Neural cell (in vitro differentiated cells): Measurements from ENCODE around the gene SLC6A3. TPM values are rescaled to one million over a fixed set of nuclear protein-coding genes. Genes with fewer than 3 reads are reported as not detected.
"Not testable (repeated sequence)": the region's sequence is repeated elsewhere in the genome, so short reads cannot be mapped to it uniquely, and the experiment has no call there.

Experiments used
- H2AFZ ChIP-seq: fragments of 200-600, 300-800 bp; sonication (generic), shearing (Covaris generic); 2 replicates; pipeline ENCODE4 v1.6.0; 2014; ENCODE audit warnings: low read depth, mild to moderate bottlenecking, antibody characterized with exemption, low read length, moderate library complexity
- H3F3A ChIP-seq: fragments of 200-600 bp; shearing (Covaris generic); 2 replicates; pipeline ENCODE4 v1.6.1; 2016; ENCODE audit warnings: mild to moderate bottlenecking, moderate library complexity, mixed read lengths, antibody characterized with exemption, low read length; ENCODE audit not compliant: insufficient read depth, poor library complexity, severe bottlenecking
- H3K27ac ChIP-seq: fragments of 200-600, 300-800 bp; sonication (generic), shearing (Covaris generic); 2 replicates; pipeline ENCODE4 v1.5.1; 2014; ENCODE audit warnings: mild to moderate bottlenecking, low read length, moderate library complexity
- H3K27me3 ChIP-seq: fragments of 300-800, 200-600 bp; sonication (generic), shearing (Covaris generic); 2 replicates; pipeline ENCODE4 v1.6.0; 2014; ENCODE audit warnings: mild to moderate bottlenecking, low read depth, low read length, moderate library complexity; ENCODE audit not compliant: insufficient read depth
- H3K36me3 ChIP-seq: fragments of 300-800, 200-600 bp; sonication (generic), shearing (Covaris generic); 2 replicates; pipeline ENCODE4 v1.5.1; 2014; ENCODE audit warnings: mild to moderate bottlenecking, antibody characterized with exemption, low read length, moderate library complexity; ENCODE audit not compliant: insufficient read depth
- H3K4me2 ChIP-seq: fragments of 300-800, 200-600 bp; sonication (generic), shearing (Covaris generic); 2 replicates; pipeline ENCODE4 v1.6.0; 2014; ENCODE audit warnings: mild to moderate bottlenecking, low read length
- H3K4me3 ChIP-seq: fragments of 300-800, 200-600 bp; sonication (generic), shearing (Covaris generic); 2 replicates; pipeline ENCODE4 v1.5.1; 2014; ENCODE audit warnings: mild to moderate bottlenecking, low read length, moderate library complexity
- H3K79me2 ChIP-seq: fragments of 200-600 bp; shearing (Covaris generic); replicated peaks from 2 replicates; pipeline ENCODE4 v1.6.0; 2014; ENCODE audit warnings: mild to moderate bottlenecking, low read length, moderate library complexity; ENCODE audit not compliant: insufficient read depth
- H3K9ac ChIP-seq: fragments of 300-800, 200-600 bp; sonication (generic), shearing (Covaris generic); 2 replicates; pipeline ENCODE4 v1.6.1; 2016; ENCODE audit warnings: mild to moderate bottlenecking, low read length, mixed read lengths
- H3K9me2 ChIP-seq: fragments of 200-600 bp; shearing (Covaris generic); 2 replicates; pipeline ENCODE4 v1.6.1; 2016; ENCODE audit warnings: mild to moderate bottlenecking, low read length, mixed read lengths; ENCODE audit not compliant: insufficient read depth
- H3K9me3 ChIP-seq: fragments of 200-600, 300-800 bp; sonication (generic), shearing (Covaris generic); 2 replicates; pipeline ENCODE4 v1.6.1; 2016; ENCODE audit warnings: mild to moderate bottlenecking, mixed run types, low read length, moderate library complexity, mixed read lengths
- H4K20me1 ChIP-seq: fragments of 200-600 bp; shearing (Covaris generic); 2 replicates; pipeline ENCODE4 v1.6.1; 2016; ENCODE audit warnings: mild to moderate bottlenecking, mixed run types; ENCODE audit not compliant: insufficient read depth
- EP300 ChIP-seq: fragments of 450-650 bp; conservative IDR thresholded peaks from 2 replicates; pipeline ENCODE4 v1.6.1; 2014; ENCODE audit warnings: antibody characterized with exemption, mild to moderate bottlenecking, moderate library complexity; ENCODE audit not compliant: poor library complexity, severe bottlenecking
- EZH2 ChIP-seq: fragments of 200-600, 300-800 bp; shearing (Covaris generic), sonication (generic); IDR thresholded peaks from 2 replicates; pipeline ENCODE4 v1.6.1; 2014; ENCODE audit warnings: antibody characterized with exemption, low read length, borderline replicate concordance, mild to moderate bottlenecking; ENCODE audit not compliant: insufficient read depth, poor library complexity, severe bottlenecking
- MXI1 ChIP-seq: fragments of 450-650 bp; conservative IDR thresholded peaks from 2 replicates; pipeline ENCODE4 v1.6.1; 2014; ENCODE audit warnings: antibody characterized with exemption, mild to moderate bottlenecking; ENCODE audit not compliant: poor library complexity, severe bottlenecking
- POLR2AphosphoS5 ChIP-seq: IDR thresholded peaks from 2 replicates; pipeline ENCODE4 v1.6.1; 2012
- RAD21 ChIP-seq: fragments of 450-650 bp; conservative IDR thresholded peaks from 2 replicates; pipeline ENCODE4 v1.6.1; 2014; ENCODE audit warnings: antibody characterized with exemption, mild to moderate bottlenecking, moderate library complexity
- REST ChIP-seq: IDR thresholded peaks from 2 replicates; pipeline ENCODE4 v1.6.1; 2012; ENCODE audit warnings: borderline replicate concordance
- SMC3 ChIP-seq: fragments of 450-650 bp; conservative IDR thresholded peaks from 2 replicates; pipeline ENCODE4 v1.6.1; 2014; ENCODE audit warnings: antibody characterized with exemption, mild to moderate bottlenecking, moderate library complexity; ENCODE audit not compliant: poor library complexity
- TAF1 ChIP-seq: IDR thresholded peaks from 2 replicates; pipeline ENCODE4 v1.6.1; 2012; ENCODE audit warnings: low read depth
- polyA plus RNA-seq: library from polyadenylated mRNA; depleted of rRNA; stranded (reverse); fragments of >200 nt; gene quantifications from 2 replicates; pipeline ENCODE4 v1.2.3, GENCODE V29; 2014
- TF ChIP-seq, protein P1 (sequence below): fragments of 450-650 bp; IDR thresholded peaks from 2 replicates; pipeline ENCODE4 v1.5.1; 2014; ENCODE audit warnings: antibody characterized with exemption, mild to moderate bottlenecking, moderate library complexity; ENCODE audit not compliant: poor library complexity, severe bottlenecking

The SLC6A3 gene
- polyA plus RNA-seq, 1 donor from 2014 or later, result 0.77 TPM

- H3K4me2 ChIP-seq, H4K20me1 ChIP-seq, H2AFZ ChIP-seq, H3K9me2 ChIP-seq, H3K27ac ChIP-seq, H3F3A ChIP-seq, H3K79me2 ChIP-seq, H3K4me3 ChIP-seq, H3K27me3 ChIP-seq, H3K9ac ChIP-seq, H3K36me3 ChIP-seq: not testable (repeated sequence)
- peaks cover 16% of the 10 kb centered on the region for H3K9me3 ChIP-seq
Observed at GRCh38 chr5:1456110-1456881, 11.1 kb upstream of the SLC6A3 start.

GRCh38 chr5:1453613-1454012, 8.4 kb upstream of the SLC6A3 start:
- Histone ChIP-seq H2AFZ (no peak overlapping the region), H3K79me2 (no peaks in the 10 kb centered on the region), H3K27ac (no peak overlapping the region), H3F3A (no peaks in the 10 kb centered on the region), H3K4me3 (no peak overlapping the region), H3K36me3 (no peaks in the 10 kb centered on the region), H3K27me3 (peaks cover 4% of the 10 kb centered on the region), H4K20me1 (no peaks in the 10 kb centered on the region), H3K9me3 (peaks cover 16% of the 10 kb centered on the region), H3K9me2 (no peaks in the 10 kb centered on the region), H3K9ac (no peak overlapping the region), H3K4me2 (no peak overlapping the region)
- TF ChIP-seq EP300 (no peak), MXI1 (no peak), REST (no peak), EZH2 (no peak), POLR2AphosphoS5 (no peak), TAF1 (no peak), SMC3 (no peak), RAD21 (no peak)
- TF ChIP-seq, protein P1, sequence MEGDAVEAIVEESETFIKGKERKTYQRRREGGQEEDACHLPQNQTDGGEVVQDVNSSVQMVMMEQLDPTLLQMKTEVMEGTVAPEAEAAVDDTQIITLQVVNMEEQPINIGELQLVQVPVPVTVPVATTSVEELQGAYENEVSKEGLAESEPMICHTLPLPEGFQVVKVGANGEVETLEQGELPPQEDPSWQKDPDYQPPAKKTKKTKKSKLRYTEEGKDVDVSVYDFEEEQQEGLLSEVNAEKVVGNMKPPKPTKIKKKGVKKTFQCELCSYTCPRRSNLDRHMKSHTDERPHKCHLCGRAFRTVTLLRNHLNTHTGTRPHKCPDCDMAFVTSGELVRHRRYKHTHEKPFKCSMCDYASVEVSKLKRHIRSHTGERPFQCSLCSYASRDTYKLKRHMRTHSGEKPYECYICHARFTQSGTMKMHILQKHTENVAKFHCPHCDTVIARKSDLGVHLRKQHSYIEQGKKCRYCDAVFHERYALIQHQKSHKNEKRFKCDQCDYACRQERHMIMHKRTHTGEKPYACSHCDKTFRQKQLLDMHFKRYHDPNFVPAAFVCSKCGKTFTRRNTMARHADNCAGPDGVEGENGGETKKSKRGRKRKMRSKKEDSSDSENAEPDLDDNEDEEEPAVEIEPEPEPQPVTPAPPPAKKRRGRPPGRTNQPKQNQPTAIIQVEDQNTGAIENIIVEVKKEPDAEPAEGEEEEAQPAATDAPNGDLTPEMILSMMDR, result no peak
